Right ventricle myocardium superior (tissue), 1 donor: Measurements from ENCODE around the gene CADM1. TPM values are rescaled to one million over a fixed set of nuclear protein-coding genes. Genes with fewer than 3 reads are reported as not detected.

Experiments
- ATAC-seq: fragments of 200-7000 bp; cut with Tn5 transposase; one replicate; pipeline ENCODE4 v1.9.1; 2020; ENCODE audit warnings: mild to moderate bottlenecking; ENCODE audit not compliant: poor library complexity
- DNase-seq: peaks from one replicate; pipeline ENCODE4 v3.0.0-alpha.2; 2020
- intact Hi-C: fragments of 100-400 bp; cut with DNase I; formaldehyde crosslinking; loops from one replicate; pipeline ENCODE4 v1.11.2; 2022
- total RNA-seq: library from RNA; stranded (reverse); fragmentation: NEBNext Ultra II Directional; extraction: Animal tissue kit (Norgen Biotek cat#: 25700); gene quantifications from one replicate; pipeline ENCODE4 v1.2.1, GENCODE V29; 2021
- donor health status: DM: no; HTN: yes; CAD: no; lungs with severe emphysema.

The CADM1 gene
- total RNA-seq, 1 donor from 2014 or later: 32.0 TPM

GRCh38 chr11:115345840-115346239 lies 158.4 kb downstream of the CADM1 start:
- DNase-seq (no peak), ATAC-seq (no peak)
- intact Hi-C loops: no loop called here

GRCh38 chr11:115345361-115345760 lies 158.9 kb downstream of the CADM1 start:
- intact Hi-C loops: no loop called here
- no peak for DNase-seq
- ATAC-seq: no peak

- DNase-seq (no peak), ATAC-seq (no peak)
- intact Hi-C loops: no loop called here
Observed at GRCh38 chr11:115344846-115345245, 159.4 kb downstream of the CADM1 start.

GRCh38 chr11:115342142-115342541 lies 162.1 kb downstream of the CADM1 start:
- ATAC-seq (no peak), DNase-seq (no peak)
- intact Hi-C loops: no loop called here

GRCh38 chr11:115340874-115341273 lies 163.3 kb downstream of the CADM1 start:
- ATAC-seq (no peak), DNase-seq (no peak)
- intact Hi-C loops: no loop called here

- no peak for DNase-seq
- no peak for ATAC-seq
- intact Hi-C loops: loop anchor here (5.0 kb wide), 1 partner anchor 164 kb away; the partner anchor contains the start of gene CADM1
Observed at GRCh38 chr11:115338476-115338875, 165.7 kb downstream of the CADM1 start.

GRCh38 chr11:115334932-115335788 lies 169.1 kb downstream of the CADM1 start:
- intact Hi-C loops: loop anchor here (5.0 kb wide), 1 partner anchor 167 kb away; the partner anchor contains the start of gene CADM1
- DNase-seq (no peak), ATAC-seq (peak; percentile 49)

- intact Hi-C loops: no loop called here
- ATAC-seq (no peak), DNase-seq (no peak)
Observed at GRCh38 chr11:115333949-115334348, 170.3 kb downstream of the CADM1 start.

GRCh38 chr11:115333121-115333520 lies 171.1 kb downstream of the CADM1 start:
- intact Hi-C loops: no loop called here
- no peak for ATAC-seq
- DNase-seq: no peak

GRCh38 chr11:115330684-115331482 lies 173.3 kb downstream of the CADM1 start:
- intact Hi-C loops: no loop called here
- ATAC-seq (no peak), DNase-seq (no peak)

- ATAC-seq (no peak), DNase-seq (no peak)
- intact Hi-C loops: loop anchor here (10.0 kb wide), 2 partner anchors 348 to 888 kb away; no protein-coding TSS in a partner anchor
Observed at GRCh38 chr11:115326526-115326925, 177.7 kb downstream of the CADM1 start.

- intact Hi-C loops: loop anchor here (10.0 kb wide), 2 partner anchors 349 to 889 kb away; no protein-coding TSS in a partner anchor
Observed at GRCh38 chr11:115325523-115325922, 178.7 kb downstream of the CADM1 start.

GRCh38 chr11:115324581-115325432 lies 179.4 kb downstream of the CADM1 start:
- ATAC-seq (peak; percentile 91), DNase-seq (no peak)
- intact Hi-C loops: loop anchor here (5.0 to 10.0 kb wide), 3 partner anchors 350 to 952 kb away; no protein-coding TSS in a partner anchor

More at GRCh38 chr11:115325523-115325922, 178.7 kb downstream of the CADM1 start:
- DNase-seq: no peak
- ATAC-seq: no peak

- intact Hi-C loops: loop anchor here (5.0 to 10.0 kb wide), 3 partner anchors 352 to 955 kb away; no protein-coding TSS in a partner anchor
- no peak for ATAC-seq
- DNase-seq: no peak
Observed at GRCh38 chr11:115322553-115323203, 181.5 kb downstream of the CADM1 start.

- DNase-seq (no peak), ATAC-seq (no peak)
- intact Hi-C loops: loop anchor here (5.0 to 10.0 kb wide), 3 partner anchors 353 to 956 kb away; no protein-coding TSS in a partner anchor
Observed at GRCh38 chr11:115321605-115322289, 182.5 kb downstream of the CADM1 start.

GRCh38 chr11:115317277-115318185 lies 186.7 kb downstream of the CADM1 start:
- ATAC-seq (no peak), DNase-seq (no peak)
- intact Hi-C loops: no loop called here
